GM10266 (cell line): Measurements from ENCODE around the gene TLR4.

Source experiments
- DNase-seq: peaks from one replicate; pipeline ENCODE4 v3.0.0; 2012; ENCODE audit errors: extremely low spot score
- TF ChIP-seq, protein P1 (sequence below): IDR thresholded peaks from 2 replicates; pipeline ENCODE4 v1.5.1; 2012; ENCODE audit warnings: mild to moderate bottlenecking, low read depth; ENCODE audit not compliant: control insufficient read depth, insufficient read depth; ENCODE audit errors: missing control alignments

The TLR4 gene

DNA sequence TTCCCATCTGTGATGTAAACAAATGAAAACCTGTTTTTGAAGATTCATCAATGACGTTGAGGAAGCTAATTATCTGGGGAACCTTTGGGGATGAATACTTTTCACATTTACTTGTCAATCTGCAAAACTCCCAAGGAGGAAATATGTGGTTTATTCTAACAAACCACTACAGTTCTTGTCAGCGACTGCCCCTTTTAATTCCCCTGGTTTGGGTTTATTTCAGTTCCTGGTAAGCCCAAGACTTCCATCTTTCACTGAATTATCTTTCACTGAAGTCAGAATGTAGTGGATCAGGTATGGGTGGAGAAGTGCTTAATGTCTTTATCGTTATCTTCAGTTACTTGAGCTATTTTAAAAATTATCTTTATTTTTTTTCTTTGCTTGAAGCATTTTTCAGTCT lies 40.2 kb downstream of the TLR4 start:
- DNase-seq: no peak
- TF ChIP-seq, protein P1, sequence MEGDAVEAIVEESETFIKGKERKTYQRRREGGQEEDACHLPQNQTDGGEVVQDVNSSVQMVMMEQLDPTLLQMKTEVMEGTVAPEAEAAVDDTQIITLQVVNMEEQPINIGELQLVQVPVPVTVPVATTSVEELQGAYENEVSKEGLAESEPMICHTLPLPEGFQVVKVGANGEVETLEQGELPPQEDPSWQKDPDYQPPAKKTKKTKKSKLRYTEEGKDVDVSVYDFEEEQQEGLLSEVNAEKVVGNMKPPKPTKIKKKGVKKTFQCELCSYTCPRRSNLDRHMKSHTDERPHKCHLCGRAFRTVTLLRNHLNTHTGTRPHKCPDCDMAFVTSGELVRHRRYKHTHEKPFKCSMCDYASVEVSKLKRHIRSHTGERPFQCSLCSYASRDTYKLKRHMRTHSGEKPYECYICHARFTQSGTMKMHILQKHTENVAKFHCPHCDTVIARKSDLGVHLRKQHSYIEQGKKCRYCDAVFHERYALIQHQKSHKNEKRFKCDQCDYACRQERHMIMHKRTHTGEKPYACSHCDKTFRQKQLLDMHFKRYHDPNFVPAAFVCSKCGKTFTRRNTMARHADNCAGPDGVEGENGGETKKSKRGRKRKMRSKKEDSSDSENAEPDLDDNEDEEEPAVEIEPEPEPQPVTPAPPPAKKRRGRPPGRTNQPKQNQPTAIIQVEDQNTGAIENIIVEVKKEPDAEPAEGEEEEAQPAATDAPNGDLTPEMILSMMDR: no peak

DNA sequence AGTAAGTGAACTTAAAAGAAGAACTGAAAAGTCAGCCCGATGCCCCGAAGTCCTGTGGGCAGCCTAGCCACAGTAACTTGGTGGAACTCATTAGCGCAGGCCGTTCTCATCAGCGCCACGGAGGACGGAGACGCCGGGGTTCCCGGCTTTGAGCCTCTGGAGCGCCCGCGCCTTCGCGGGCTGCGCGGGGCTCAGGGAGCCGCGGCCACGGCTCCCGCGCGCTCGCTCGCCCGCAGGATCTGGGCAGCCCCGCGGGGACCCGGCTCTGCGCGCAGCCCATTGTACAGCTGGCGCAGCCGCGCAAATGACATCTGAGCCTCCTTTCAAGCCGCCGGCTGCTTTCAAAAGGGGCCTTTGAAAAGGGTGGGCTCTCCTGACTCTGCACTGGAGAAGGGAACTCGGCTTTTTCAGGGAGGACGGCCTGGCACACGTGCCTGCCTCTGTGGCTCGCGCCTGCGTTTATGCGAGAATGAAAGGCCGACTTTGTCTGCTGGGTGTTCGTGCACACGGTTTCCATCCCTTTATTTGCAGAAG lies 40.7 kb downstream of the TLR4 start:
- DNase-seq: no peak

DNA sequence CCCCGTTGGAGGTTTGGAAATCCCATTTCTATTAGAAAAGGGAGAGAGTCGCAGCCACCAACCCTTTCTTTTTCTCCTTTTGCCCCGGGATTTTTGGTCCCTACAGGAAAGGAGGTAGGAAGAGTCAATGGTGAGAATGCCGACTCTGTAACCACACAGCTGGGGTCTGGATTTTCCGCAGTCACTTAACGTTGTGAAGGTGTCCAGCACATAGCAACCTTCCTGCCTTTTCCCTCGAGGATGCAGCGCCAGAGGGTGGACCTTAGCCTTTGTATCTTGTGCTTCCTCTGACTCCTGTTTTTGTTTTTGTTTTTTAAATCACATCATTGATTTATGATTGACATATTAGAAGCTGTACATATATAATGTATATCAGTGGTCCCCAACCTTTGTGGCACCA lies 41.4 kb downstream of the TLR4 start:
- TF ChIP-seq, protein P1: no peak
- no peak for DNase-seq

More for the DNA sequence above, 40.7 kb downstream of the TLR4 start:
- TF ChIP-seq, protein P1: no peak

DNA sequence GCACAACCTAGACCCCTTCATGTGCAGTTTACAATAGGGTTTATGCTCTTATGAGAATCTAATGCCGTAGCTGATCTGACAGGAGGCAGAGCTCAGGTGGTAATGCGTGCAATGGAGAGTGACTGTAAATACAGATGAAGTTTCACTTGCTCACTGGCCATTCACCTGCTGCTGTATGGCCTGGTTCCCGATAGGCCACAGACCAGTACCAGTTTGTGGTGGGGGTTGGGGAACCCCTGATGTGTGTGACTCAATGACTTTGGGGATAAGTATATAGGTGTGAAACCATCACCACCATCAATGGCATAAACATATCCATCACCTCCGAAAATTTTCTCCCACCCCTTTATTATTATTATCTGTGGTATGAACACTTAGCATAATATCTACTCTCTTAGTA lies 42.1 kb downstream of the TLR4 start:
- no peak for DNase-seq
- TF ChIP-seq, protein P1: no peak

DNA sequence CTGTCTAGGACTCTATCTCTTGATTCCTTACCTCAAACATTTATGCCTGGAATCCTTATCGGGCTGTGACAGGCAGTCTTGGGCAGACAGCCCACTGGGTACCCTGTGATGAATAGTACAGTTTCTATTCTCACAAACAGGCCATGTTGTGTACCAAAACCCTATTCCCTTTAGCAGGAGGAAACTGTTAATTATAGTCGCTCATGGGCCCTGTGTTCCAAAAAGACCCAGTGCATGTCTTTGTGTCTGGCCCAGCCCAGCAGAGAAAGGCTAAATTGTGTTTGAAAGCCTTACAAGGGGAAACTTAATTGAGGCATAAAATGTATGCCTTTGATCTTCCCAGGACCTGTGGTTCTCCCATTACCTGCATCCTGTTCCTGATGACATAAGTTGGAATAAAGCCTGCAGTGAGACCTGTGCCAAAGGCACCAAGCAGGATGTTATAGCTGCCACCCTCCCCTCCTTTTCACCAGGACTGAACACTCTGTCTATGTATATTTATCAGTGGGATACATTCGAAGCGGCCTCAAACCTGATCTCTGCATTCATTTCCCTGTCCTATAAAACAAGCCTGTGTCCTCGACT lies 43.3 kb downstream of the TLR4 start:
- TF ChIP-seq, protein P1: no peak
- DNase-seq: no peak

DNA sequence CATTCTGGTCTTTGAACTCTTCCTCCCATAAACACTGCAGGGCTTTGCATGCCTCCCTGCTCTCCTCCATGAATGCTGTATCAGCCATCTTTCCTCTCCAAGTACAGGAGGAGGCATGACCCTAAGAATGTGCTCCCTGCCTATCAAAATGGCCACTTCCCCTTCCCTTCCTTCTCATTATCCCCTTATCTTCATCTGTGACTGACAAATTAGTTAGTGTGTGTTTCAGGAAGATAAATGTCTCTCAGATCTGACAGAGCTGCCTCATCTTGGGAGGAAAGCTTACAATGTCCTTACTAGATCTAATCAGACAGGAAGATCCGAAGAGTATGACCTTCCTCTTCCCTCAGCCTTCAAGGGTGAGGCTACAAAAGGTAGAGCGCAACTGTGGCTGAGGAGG lies 46.2 kb downstream of the TLR4 start:
- TF ChIP-seq, protein P1: no peak
- DNase-seq: no peak

DNA sequence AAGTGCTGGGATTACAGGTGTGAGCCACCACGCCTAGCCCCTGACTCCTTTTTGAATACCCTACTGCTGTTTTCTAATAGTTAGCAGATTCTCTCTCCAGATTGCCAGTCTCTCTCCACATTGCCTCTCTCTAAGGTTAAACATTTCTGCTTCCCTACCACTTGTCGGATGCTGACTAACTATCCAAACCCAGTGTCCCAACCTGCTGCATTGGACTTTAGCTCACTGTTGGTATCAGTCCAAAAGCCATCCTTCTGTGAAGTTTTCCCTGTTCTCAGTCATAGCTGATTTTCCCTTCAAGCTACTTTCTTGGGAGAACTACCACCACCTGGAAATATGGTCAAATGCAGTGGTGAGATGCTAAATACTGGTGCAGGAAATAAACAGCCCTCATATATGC lies 48.7 kb downstream of the TLR4 start:
- TF ChIP-seq, protein P1: no peak
- DNase-seq: no peak
